ENCODE results near the gene DLEC1.

DLEC1 gene

GRCh38 chr3:38109580-38110313, 70.7 kb downstream of the DLEC1 start:
- peak; percentile 33 for DNase-seq

- peak; percentile 6 for DNase-seq
Observed at GRCh38 chr3:38110314-38111050, 71.5 kb downstream of the DLEC1 start.

- DNase-seq = peak; percentile 12
Observed at GRCh38 chr3:38111201-38111600, 72.2 kb downstream of the DLEC1 start.

GRCh38 chr3:38111696-38112377, 72.8 kb downstream of the DLEC1 start:
- DNase-seq = peak; percentile 22

GRCh38 chr3:38112378-38112761, 73.4 kb downstream of the DLEC1 start:
- peak; percentile 18 for DNase-seq

GRCh38 chr3:38114052-38114874, 75.3 kb downstream of the DLEC1 start:
- DNase-seq = peak; percentile 15

GRCh38 chr3:38114875-38115644, 76.1 kb downstream of the DLEC1 start:
- peak; percentile 20 for DNase-seq

GRCh38 chr3:38115645-38116427, 76.8 kb downstream of the DLEC1 start:
- peak; percentile 19 for DNase-seq

- peak; percentile 31 for DNase-seq
Observed at GRCh38 chr3:38116471-38117162, 77.6 kb downstream of the DLEC1 start.

- peak; percentile 18 for DNase-seq
Observed at GRCh38 chr3:38117163-38117716, 78.2 kb downstream of the DLEC1 start.

- peak; percentile 47 for DNase-seq
Observed at GRCh38 chr3:38117748-38118420, 78.9 kb downstream of the DLEC1 start.

GRCh38 chr3:38118421-38119247, 79.6 kb downstream of the DLEC1 start:
- peak; percentile 2 for DNase-seq

GRCh38 chr3:38119248-38119544, 80.2 kb downstream of the DLEC1 start:
- peak; percentile 10 for DNase-seq

GRCh38 chr3:38119821-38120692, 81.0 kb downstream of the DLEC1 start:
- DNase-seq = peak; percentile 20

GRCh38 chr3:38120693-38121450, 81.9 kb downstream of the DLEC1 start:
- DNase-seq = peak; percentile 28

- peak; percentile 22 for DNase-seq
Observed at GRCh38 chr3:38121451-38121831, 82.4 kb downstream of the DLEC1 start.

Measured in left hindlimb (tissue), 1 donor.